Mesodermal cell (in vitro differentiated cells): ENCODE results near the gene TMEM132A.

Experiments used
- H3K27ac ChIP-seq: 2 replicates; pipeline ENCODE4 v1.7.0; 2013; ENCODE audit warnings: mild to moderate bottlenecking, low read depth, low read length, moderate library complexity; ENCODE audit not compliant: severe bottlenecking
- H3K36me3 ChIP-seq: 2 replicates; pipeline ENCODE4 v1.7.1; 2013; ENCODE audit warnings: mild to moderate bottlenecking, low read length, moderate library complexity; ENCODE audit not compliant: control insufficient read depth, insufficient read depth
- H3K4me1 ChIP-seq: one replicate; pipeline ENCODE4 v1.7.1; 2013; ENCODE audit warnings: mild to moderate bottlenecking, low read length; ENCODE audit not compliant: insufficient read depth, control insufficient read depth, poor library complexity, severe bottlenecking
- H3K4me3 ChIP-seq: 2 replicates; pipeline ENCODE4 v1.7.0; 2013; ENCODE audit warnings: low read length, control low read depth, mild to moderate bottlenecking; ENCODE audit not compliant: insufficient read depth, poor library complexity, severe bottlenecking; ENCODE audit errors: extremely low read depth
- H3K9me3 ChIP-seq: 2 replicates; pipeline ENCODE4 v1.7.1; 2013; ENCODE audit warnings: mild to moderate bottlenecking, low read length, moderate library complexity; ENCODE audit not compliant: control insufficient read depth
- WGBS, 2 experiments: methylation state at CpG; one replicate each; pipeline ENCODE4 v1.1.5; 2013; ENCODE audit warnings: missing lambda C conversion rate in 2 of 2; ENCODE audit not compliant: insufficient coverage in 2 of 2; 5-methylcytosine and 5-hydroxymethylcytosine counted together

The TMEM132A gene

DNA sequence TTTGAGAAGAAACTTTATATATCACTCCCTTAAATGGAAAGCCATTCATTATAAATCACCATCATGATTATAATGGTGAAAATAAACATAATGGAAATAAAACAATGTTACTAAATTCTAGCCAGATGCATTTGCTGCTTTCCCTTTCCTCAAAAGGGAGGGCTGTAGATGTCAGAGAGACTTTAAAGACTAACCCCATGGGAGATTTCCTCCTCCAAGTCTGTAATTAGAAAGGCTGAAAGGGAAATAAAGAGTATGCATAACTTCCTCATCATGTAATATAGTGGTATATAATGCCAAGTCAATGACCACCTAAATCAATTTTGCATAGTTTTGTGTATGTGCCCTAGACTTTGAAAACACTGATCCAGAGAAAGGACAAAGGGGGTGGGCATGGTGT lies 53.6 kb downstream of the TMEM132A start:
- no peaks in the 10 kb centered on the region for H3K9me3 ChIP-seq

DNA sequence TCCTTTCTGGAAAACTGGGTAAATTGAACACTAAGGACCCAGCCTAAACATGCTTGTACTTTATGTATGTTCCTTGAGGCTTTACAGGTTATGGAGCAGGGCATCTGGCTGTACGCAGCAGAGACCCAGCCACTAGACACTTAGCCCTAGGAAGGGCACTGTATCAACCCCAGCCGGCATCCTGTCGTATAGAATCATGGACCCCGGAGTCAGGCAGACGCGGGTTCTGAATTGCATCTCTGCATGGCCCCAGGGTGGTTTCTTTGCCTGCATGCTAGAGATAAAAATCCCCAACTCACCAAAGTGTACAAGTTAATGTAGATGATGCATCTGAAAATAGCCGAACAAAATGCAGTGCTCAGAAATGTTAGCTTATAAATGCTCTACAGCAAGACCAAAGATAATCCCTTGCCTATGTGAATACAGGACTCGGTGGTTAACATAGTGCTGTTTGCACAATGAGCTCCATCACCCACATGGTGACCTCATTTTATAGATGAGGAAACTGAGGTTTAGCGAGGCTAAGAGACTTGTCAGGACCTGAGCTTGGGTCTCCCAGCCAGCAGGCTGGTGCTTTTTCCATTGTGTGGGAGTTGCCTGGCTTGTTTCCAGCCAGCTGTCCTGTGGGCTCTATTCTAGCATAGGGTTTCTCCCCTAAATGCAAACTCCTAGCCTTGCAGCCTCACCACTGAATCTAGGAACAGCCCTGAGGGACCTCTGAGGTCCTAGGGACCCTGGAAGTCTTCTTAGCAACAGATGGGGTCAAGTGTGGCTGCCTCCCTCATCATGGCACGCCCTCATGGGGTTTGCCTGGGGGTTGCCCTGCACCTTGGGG lies 54.5 kb downstream of the TMEM132A start:
- no peaks in the 10 kb centered on the region for H3K36me3 ChIP-seq
- H3K4me1 ChIP-seq, result no peaks in the 10 kb centered on the region
- H3K9me3 ChIP-seq, result no peaks in the 10 kb centered on the region
- H3K4me3 ChIP-seq, result no peak overlapping the region
- no peak overlapping the region for H3K27ac ChIP-seq
- 85 to 100% methylated on average over 3 to 6 of the region's 10 CpGs for WGBS, 2 experiments

More for the DNA sequence above, 53.6 kb downstream of the TMEM132A start:
- no peak overlapping the region for H3K4me3 ChIP-seq
- H3K4me1 ChIP-seq, result no peaks in the 10 kb centered on the region
- no peaks in the 10 kb centered on the region for H3K36me3 ChIP-seq
- H3K27ac ChIP-seq, result no peak overlapping the region

DNA sequence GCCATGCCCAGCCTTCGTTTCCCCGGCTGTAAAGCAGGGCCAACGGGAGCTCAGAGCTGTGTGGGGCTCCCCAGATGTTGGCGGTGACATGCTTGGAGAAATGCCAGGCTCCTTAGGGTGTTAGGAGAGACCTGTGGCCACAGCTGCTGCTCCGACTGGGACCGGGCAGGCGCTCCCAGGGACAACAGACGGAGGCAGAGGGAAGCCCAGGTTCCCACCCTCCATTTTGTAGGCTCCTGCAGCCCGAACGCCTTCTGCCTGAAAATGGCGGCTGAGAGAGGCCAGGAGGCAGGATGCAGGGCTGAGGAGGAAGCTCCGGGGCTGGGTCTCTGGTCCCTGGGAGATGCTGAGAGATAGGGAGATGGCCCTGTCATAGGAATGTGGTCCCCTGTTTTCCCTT lies 57.3 kb downstream of the TMEM132A start:
- Histone ChIP-seq H3K9me3 (no peaks in the 10 kb centered on the region), H3K36me3 (no peaks in the 10 kb centered on the region), H3K27ac (no peak overlapping the region), H3K4me1 (no peaks in the 10 kb centered on the region), H3K4me3 (no peak overlapping the region)
- WGBS, 2 experiments, result 89 to 94% methylated on average over 7 to 10 of the region's 12 CpGs

DNA sequence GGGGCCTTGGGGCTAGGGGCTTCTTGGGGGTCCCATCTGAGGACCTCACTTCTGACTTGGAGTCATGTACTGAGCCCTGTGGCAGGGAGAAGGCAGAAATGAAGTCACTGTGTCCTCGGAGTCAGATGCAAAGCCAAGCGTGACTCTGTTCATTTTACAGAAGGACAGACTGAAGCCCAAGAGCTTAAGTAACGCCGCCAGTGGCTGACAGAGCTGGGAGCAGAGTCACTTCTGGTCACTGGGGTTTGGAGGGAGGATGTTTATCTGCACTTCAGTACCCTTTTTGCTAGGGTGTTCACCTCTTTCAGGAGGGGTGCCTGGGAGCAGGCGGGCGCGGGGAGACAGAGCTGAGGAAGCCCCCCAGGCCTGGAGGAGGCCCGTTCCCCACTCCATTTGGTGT lies 57.9 kb downstream of the TMEM132A start:
- no peaks in the 10 kb centered on the region for H3K4me1 ChIP-seq
- 91 to 94% methylated on average over 7 of the region's 8 CpGs for WGBS, 2 experiments
- H3K27ac ChIP-seq, result no peak overlapping the region
- no peak overlapping the region for H3K4me3 ChIP-seq
- H3K36me3 ChIP-seq, result no peaks in the 10 kb centered on the region
- no peaks in the 10 kb centered on the region for H3K9me3 ChIP-seq

DNA sequence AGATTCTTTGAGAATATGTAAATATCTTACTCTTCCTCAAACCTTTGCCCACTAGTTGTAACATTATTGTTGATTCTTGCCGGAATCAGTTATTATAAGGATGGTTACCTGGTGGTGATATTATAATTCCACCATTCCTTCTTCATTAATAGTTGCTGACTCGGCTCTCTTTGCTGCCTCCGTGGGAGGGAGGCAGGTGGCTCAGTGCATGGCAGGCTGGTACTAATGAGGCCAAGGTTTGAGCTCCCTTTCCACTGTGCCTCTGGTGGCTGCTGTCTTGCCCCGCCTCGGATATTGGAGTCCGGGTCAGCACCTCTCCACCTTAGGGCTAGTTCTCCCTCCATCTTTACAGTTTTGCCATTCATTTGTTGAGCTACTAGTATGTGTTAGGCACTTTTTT lies 59.9 kb downstream of the TMEM132A start:
- no peaks in the 10 kb centered on the region for H3K36me3 ChIP-seq
- no peak overlapping the region for H3K4me3 ChIP-seq
- no peaks in the 10 kb centered on the region for H3K9me3 ChIP-seq
- H3K27ac ChIP-seq, result no peak overlapping the region
- H3K4me1 ChIP-seq, result no peaks in the 10 kb centered on the region
- WGBS, 2 experiments, result 40 to 50% methylated on average over 1 to 2 of the region's 6 CpGs

DNA sequence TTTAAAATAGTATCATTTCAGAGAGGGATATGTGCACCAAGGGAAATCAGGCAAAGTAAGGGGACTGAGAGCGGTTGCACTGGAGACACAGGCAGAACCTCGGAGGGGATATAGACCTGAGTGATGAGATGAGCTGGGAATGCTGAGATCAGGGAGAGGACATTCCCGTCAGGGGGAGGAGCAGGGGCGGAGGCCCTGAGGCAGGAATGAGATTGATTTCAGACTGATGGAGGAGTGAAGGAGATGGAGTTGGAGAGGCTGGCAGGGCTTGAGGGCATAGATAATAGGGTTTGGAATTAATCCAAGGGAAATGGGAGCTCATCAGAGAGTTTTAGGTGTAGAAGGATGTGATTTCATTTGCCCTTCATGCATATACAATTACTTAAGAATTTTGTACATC lies 60.4 kb downstream of the TMEM132A start:
- no peaks in the 10 kb centered on the region for H3K9me3 ChIP-seq
- H3K36me3 ChIP-seq, result no peaks in the 10 kb centered on the region
- no peak overlapping the region for H3K4me3 ChIP-seq
- 54 to 59% methylated on average over 4 of the region's 4 CpGs for whole genome bisulfite sequencing, 2 experiments
- no peaks in the 10 kb centered on the region for H3K4me1 ChIP-seq
- no peak overlapping the region for H3K27ac ChIP-seq

DNA sequence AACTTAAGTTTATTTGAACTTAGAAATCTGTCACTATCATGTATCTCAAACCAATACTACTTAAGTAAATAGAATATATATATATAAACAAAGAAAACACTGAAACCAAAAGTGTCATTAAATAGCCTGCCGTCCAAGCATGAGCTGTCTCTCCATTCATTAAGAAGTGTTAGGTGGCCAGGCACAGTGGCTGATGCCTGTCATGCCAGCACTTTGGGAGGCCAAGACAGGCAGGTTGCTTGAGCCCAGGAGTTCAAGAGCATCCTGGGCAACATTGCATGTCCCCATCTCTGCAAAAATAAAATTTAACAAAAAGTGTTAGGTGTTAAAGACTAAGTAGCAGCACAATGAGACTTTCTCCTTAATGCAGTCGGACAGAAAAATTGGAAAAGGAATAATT lies 61.2 kb downstream of the TMEM132A start:
- Histone ChIP-seq H3K36me3 (no peaks in the 10 kb centered on the region), H3K27ac (no peak overlapping the region), H3K4me1 (no peaks in the 10 kb centered on the region), H3K4me3 (no peak overlapping the region), H3K9me3 (no peaks in the 10 kb centered on the region)
- WGBS, 2 experiments, result 83 to 93% methylated on average over 1 of the region's 2 CpGs

DNA sequence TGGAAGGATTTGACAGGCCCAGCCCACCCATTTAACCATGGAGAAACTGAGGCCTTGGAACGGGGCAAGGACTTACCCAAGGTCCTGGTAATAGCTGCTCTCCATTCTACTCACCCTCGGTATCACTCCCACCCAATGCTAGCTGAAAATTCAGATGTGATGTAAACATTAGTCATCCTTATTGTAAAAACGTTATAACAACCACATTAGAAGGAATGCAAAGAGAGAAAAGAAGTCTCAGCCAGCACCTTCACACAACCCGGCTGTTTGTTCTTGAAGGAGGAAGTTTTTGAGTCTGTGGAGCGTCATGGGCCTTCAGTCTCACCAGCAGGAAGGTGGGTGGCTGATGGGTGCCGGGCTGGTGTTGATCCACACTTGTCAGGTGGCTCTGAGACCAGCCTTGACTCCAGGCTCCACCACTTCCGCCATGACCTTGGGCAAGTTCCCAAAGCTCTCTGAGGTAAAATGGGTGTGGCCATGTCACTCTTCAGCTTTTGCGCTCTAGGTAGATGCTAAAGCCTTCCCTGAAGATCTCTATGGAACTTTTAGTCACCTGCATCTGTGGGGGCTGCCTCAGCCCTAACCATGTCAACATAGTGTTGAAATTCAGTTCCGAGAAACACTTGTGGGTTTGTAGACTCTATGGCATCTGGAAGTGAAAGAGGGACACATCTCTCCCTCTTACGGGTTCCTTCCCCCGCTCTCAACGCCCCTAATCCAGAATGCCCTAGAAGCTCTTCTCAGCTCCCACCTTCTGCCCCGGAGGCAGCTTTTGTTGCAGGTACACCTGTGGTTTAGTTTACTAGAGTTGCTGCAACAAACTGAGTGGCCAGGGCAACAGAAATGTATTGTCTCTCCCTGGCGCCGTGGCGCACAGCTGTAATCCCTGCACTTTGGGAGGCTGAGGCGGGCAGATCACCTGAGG lies 62.0 kb downstream of the TMEM132A start:
- WGBS, 2 experiments, result 92 to 98% methylated on average over 7 to 10 of the region's 17 CpGs
- Histone ChIP-seq H3K27ac (no peak overlapping the region), H3K36me3 (no peaks in the 10 kb centered on the region), H3K4me3 (no peak overlapping the region), H3K4me1 (no peaks in the 10 kb centered on the region), H3K9me3 (no peaks in the 10 kb centered on the region)
